Hepatocyte (in vitro differentiated cells): ENCODE measurements around the gene RASAL3.
"Not testable (repeated sequence)": the region's sequence is repeated elsewhere in the genome, so short reads cannot be mapped to it uniquely, and the experiment has no call there.

ENCODE experiments used
- CTCF ChIP-seq: fragments of 200-600 bp; sonication (generic); IDR thresholded peaks from 2 replicates; pipeline ENCODE4 v1.5.1; 2016; ENCODE audit warnings: antibody characterized with exemption, mild to moderate bottlenecking; ENCODE audit not compliant: poor library complexity
- EZH2 ChIP-seq: fragments of 200-600 bp; sonication (generic); IDR thresholded peaks from 2 replicates; pipeline ENCODE4 v1.6.1; 2016; ENCODE audit warnings: antibody characterized with exemption, mild to moderate bottlenecking, borderline replicate concordance
- EZH2phosphoT487 ChIP-seq: fragments of 200-600 bp; sonication (generic); IDR thresholded peaks from one replicate; pipeline ENCODE4 v1.6.1; 2018; ENCODE audit warnings: antibody characterized with exemption, mild to moderate bottlenecking, low read depth, moderate library complexity; ENCODE audit not compliant: unreplicated experiment, severe bottlenecking

DNA sequence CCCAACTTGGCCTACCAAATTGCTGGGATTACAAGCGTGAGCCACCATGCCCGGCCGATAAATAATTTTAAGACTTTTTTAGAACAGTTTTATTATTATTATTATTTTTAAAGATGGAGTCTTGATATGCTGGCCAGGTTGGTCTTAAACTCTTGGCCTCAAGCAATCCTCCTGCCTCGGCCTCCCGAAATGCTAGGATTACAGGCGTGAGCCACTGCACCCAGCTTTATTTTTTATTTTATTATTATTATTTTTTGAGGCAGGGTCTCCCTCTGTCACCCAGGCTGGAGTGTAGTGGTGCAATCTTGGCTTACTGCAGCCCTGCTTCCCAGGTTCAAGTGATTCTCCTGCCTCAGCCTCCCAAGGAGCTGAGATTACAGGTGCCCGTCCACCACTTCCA is 16.7 kb upstream of the RASAL3 start:
- not testable (repeated sequence) for TF ChIP-seq CTCF, EZH2phosphoT487, EZH2
